DND-41 (cell line): Measurements from ENCODE around the gene MACC1.

Experiments used
- ATAC-seq: fragments of 200-7000 bp; cut with Tn5 transposase; 3 replicates; pipeline ENCODE4 v1.9.1; 2021; ENCODE audit warnings: low read depth; ENCODE audit not compliant: insufficient read depth
- DNase-seq: peaks from one replicate; pipeline ENCODE4 v3.0.0-alpha.2; 2020
- H2AFZ ChIP-seq: 2 replicates; pipeline ENCODE4 v1.6.0; 2012; ENCODE audit warnings: low read depth, low read length
- H3K27ac ChIP-seq: 2 replicates; pipeline ENCODE4 v1.5.1; 2012; ENCODE audit warnings: low read length, inconsistent platforms
- H3K27me3 ChIP-seq: fragments of 200-600 bp; sonication (generic); 2 replicates; pipeline ENCODE4 v1.6.0; 2012; ENCODE audit warnings: low read length, mild to moderate bottlenecking, inconsistent platforms; ENCODE audit not compliant: insufficient read depth, poor library complexity
- H3K36me3 ChIP-seq: 2 replicates; pipeline ENCODE4 v1.5.1; 2012; ENCODE audit warnings: low read length, inconsistent platforms; ENCODE audit not compliant: insufficient read depth
- H3K4me1 ChIP-seq: 2 replicates; pipeline ENCODE4 v1.5.1; 2012; ENCODE audit warnings: mild to moderate bottlenecking, low read length; ENCODE audit not compliant: insufficient read depth
- H3K4me2 ChIP-seq: 2 replicates; pipeline ENCODE4 v1.6.0; 2012; ENCODE audit warnings: mild to moderate bottlenecking, moderate library complexity, low read length, inconsistent platforms; ENCODE audit not compliant: insufficient read depth
- H3K4me3 ChIP-seq, 2 experiments: fragments of 200-600 bp in 1 of 2; shearing (Covaris generic) in 1 of 2; 2 replicates each; pipeline ENCODE4 v1.5.1; 2012 to 2016; ENCODE audit warnings: inconsistent platforms in 2 of 2, low read length in 2 of 2, mild to moderate bottlenecking in 2 of 2, low read depth in 1 of 2, moderate library complexity in 1 of 2
- H3K79me2 ChIP-seq: 2 replicates; pipeline ENCODE4 v1.6.0; 2012; ENCODE audit warnings: low read length, inconsistent platforms; ENCODE audit not compliant: insufficient read depth
- H3K9ac ChIP-seq: 2 replicates; pipeline ENCODE4 v1.6.0; 2012; ENCODE audit warnings: low read depth, mild to moderate bottlenecking, inconsistent platforms, low read length, moderate library complexity
- H3K9me3 ChIP-seq: 2 replicates; pipeline ENCODE4 v1.5.1; 2012; ENCODE audit warnings: low read length, moderate library complexity, mild to moderate bottlenecking, inconsistent platforms; ENCODE audit not compliant: insufficient read depth, severe bottlenecking
- H4K20me1 ChIP-seq: 2 replicates; pipeline ENCODE4 v1.6.0; 2012; ENCODE audit warnings: low read length; ENCODE audit not compliant: insufficient read depth
- EZH2 ChIP-seq: IDR thresholded peaks from 3 replicates; pipeline ENCODE4 v1.6.1; 2012; ENCODE audit warnings: borderline replicate concordance, low read depth, mild to moderate bottlenecking, moderate library complexity, low read length, inconsistent platforms; ENCODE audit not compliant: severe bottlenecking
- TF ChIP-seq, protein P1 (sequence below): IDR thresholded peaks from 2 replicates; pipeline ENCODE4 v1.5.1; 2012; ENCODE audit warnings: borderline replicate concordance, low read length, moderate library complexity, mild to moderate bottlenecking; ENCODE audit not compliant: poor library complexity, severe bottlenecking; ENCODE audit errors: extremely low read depth

The MACC1 gene

DNA sequence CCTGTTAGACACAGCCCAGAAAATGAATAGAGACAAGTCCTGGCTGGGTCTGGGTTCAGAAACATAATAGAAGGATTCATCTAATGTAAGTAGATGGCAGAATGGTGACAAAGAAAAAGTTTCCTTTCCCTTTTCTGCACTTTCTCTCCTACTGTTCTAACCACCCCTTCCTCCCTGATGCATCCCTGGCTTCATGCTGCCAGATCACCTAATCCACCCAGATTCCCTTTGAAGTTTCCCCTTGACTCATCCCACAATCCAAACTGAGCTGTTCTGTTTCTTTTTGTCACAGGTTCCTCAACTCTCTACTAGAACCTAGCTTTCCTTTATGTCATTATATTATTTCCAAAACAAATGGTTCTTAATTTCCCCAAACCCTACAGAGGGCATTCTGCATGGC lies 1.1 kb upstream of the MACC1 start:
- no peaks in the 10 kb centered on the region for H3K79me2 ChIP-seq
- H3K4me3 ChIP-seq = no peak overlapping the region
- H3K9me3 ChIP-seq = no peaks in the 10 kb centered on the region
- H2AFZ ChIP-seq = no peak overlapping the region
- no peak overlapping the region for H3K9ac ChIP-seq
- DNase-seq = no peak
- ATAC-seq = no peak
- no peak overlapping the region for H3K4me2 ChIP-seq
- no peaks in the 10 kb centered on the region for H3K36me3 ChIP-seq
- H3K27me3 ChIP-seq = no peaks in the 10 kb centered on the region
- H3K27ac ChIP-seq = no peak overlapping the region
- no peaks in the 10 kb centered on the region for H4K20me1 ChIP-seq
- no peak for TF ChIP-seq EZH2
- TF ChIP-seq, protein P1, sequence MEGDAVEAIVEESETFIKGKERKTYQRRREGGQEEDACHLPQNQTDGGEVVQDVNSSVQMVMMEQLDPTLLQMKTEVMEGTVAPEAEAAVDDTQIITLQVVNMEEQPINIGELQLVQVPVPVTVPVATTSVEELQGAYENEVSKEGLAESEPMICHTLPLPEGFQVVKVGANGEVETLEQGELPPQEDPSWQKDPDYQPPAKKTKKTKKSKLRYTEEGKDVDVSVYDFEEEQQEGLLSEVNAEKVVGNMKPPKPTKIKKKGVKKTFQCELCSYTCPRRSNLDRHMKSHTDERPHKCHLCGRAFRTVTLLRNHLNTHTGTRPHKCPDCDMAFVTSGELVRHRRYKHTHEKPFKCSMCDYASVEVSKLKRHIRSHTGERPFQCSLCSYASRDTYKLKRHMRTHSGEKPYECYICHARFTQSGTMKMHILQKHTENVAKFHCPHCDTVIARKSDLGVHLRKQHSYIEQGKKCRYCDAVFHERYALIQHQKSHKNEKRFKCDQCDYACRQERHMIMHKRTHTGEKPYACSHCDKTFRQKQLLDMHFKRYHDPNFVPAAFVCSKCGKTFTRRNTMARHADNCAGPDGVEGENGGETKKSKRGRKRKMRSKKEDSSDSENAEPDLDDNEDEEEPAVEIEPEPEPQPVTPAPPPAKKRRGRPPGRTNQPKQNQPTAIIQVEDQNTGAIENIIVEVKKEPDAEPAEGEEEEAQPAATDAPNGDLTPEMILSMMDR = no peak
- no peaks in the 10 kb centered on the region for H3K4me1 ChIP-seq

DNA sequence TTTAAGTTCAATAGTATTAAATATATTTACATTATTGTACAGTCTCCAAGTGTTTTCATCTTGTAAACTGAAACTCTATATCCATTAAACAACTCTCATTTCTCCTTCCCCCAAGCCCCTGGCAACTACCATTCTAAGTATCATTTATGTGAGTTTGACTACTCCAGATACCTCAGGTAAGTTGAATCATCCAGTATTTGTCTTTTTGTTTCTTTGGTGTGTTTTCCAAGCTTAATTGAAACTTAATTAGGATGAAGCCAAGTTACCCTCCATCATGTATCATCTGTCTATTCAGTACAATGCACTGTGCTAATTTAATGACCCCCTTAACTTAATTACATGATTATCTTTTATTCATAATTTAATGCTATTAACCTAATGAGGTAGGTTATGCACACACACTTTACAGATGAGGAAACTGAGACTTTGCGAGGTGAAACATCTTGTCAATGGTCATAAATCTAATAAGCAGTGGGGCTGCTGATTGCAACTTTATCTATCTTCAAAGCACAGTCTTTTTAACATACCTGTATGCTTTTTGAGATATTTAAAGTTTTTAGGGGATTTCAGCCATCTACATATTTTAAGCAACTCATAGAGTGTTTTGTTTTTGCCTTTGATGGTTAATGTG lies 663 bp downstream of the MACC1 start:
- Histone ChIP-seq H3K79me2 (no peaks in the 10 kb centered on the region), H3K27ac (no peak overlapping the region), H3K4me1 (no peaks in the 10 kb centered on the region), H3K4me2 (no peak overlapping the region), H3K36me3 (no peaks in the 10 kb centered on the region), H4K20me1 (no peaks in the 10 kb centered on the region), H2AFZ (no peak overlapping the region), H3K4me3 (no peak overlapping the region), H3K9me3 (no peaks in the 10 kb centered on the region), H3K9ac (no peak overlapping the region), H3K27me3 (no peaks in the 10 kb centered on the region)
- TF ChIP-seq EZH2 = no peak
- TF ChIP-seq, protein P1 = no peak
- ATAC-seq (no peak), DNase-seq (no peak)

DNA sequence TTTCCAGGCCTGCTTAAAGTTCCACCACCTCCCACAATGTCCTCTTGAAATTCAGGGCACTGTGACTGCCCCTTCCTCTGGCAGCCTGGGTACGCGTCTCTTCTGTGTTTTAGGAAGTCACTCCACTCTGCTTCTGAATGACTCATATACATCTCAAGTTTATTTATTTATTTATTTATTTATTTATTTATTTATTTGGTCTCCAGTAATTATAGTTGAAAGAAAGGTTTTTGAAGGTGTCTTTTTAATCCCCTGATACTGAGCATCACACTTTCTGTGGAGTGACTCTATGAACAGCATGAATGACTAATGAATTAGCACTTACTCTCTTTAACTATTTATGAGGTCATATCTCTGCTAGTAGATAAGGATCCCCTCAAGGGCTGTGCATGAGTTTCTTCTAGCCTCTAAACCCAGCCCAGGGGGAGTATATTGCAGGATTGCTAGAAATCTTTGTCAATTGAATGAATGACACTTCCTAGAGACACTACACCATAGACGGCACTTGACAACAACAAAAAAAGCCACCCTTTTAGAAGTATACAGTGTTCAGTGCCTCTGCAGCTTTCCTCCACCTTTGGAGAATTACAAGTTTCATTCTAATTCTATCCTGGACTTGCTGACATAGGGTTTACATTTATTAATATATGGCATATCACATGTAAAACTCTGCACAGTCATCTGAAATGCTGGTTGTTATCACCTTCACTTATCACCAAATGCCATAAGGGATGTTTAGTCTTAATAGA lies 2.1 kb downstream of the MACC1 start:
- Histone ChIP-seq H3K9ac (no peak overlapping the region), H3K27ac (no peak overlapping the region), H3K4me1 (no peaks in the 10 kb centered on the region), H4K20me1 (no peaks in the 10 kb centered on the region), H3K4me3 (no peak overlapping the region), H3K9me3 (no peaks in the 10 kb centered on the region), H3K27me3 (no peaks in the 10 kb centered on the region), H3K4me2 (no peak overlapping the region), H3K36me3 (no peaks in the 10 kb centered on the region), H2AFZ (no peak overlapping the region), H3K79me2 (no peaks in the 10 kb centered on the region)
- DNase-seq (no peak), ATAC-seq (no peak)
- TF ChIP-seq, protein P1 = no peak
- no peak for TF ChIP-seq EZH2
